GM12878 (cell line): Measurements from ENCODE around the gene SORL1. TPM values are rescaled to one million over a fixed set of nuclear protein-coding genes. Genes with fewer than 3 reads are reported as not detected.

Experiments
- ATAC-seq: fragments of 200-7000 bp; cut with Tn5 transposase; 3 replicates; pipeline ENCODE4 v1.9.1; 2020; ENCODE audit warnings: mild to moderate bottlenecking, moderate library complexity
- BruUV-seq: library from RNA; stranded (reverse); fragments of 400-500 nt; replicated peaks from 2 replicates; lab custom pipeline; 2021; lab: Mats Ljungman, UMichigan
- CTCF ChIA-PET: fragments of 300-600 bp; sonication (Branson Sonifier 250); formaldehyde crosslinking; extraction: SDS; loops from one replicate; lab custom pipeline; 2021; ENCODE audit warnings: inconsistent platforms; lab: Yijun Ruan, JAX
- POLR2A ChIA-PET: fragments of 350-600 bp; formaldehyde crosslinking; extraction: SDS; loops from one replicate; lab custom pipeline; 2021; ENCODE audit warnings: inconsistent platforms; lab: Charles Lee
- RAD21 ChIA-PET: fragments of 300-600 bp; sonication (Branson Sonifier 250); formaldehyde crosslinking; loops from one replicate; lab custom pipeline; 2023; ENCODE audit warnings: antibody characterized with exemption; ENCODE audit not compliant: unreplicated experiment; lab: Charles Lee
- SMC1A ChIA-PET: fragments of 300-600 bp; sonication (Branson Sonifier 250); formaldehyde crosslinking; loops from one replicate; lab custom pipeline; 2023; ENCODE audit not compliant: unreplicated experiment, uncharacterized antibody; lab: Charles Lee
- DNase-seq: peaks from one replicate; pipeline ENCODE4 v3.0.0-alpha.2; 2011; ENCODE audit warnings: low read depth, low spot score
- FAIRE-seq: peaks from 3 replicates; lab custom pipeline; 2011; peaks lifted over from hg19 to GRCh38; lab: Jason Lieb, UNC
- H2AFZ ChIP-seq: 2 replicates; pipeline ENCODE4 v1.6.0; 2011; ENCODE audit warnings: low read depth, low read length, control low read depth; ENCODE audit not compliant: control insufficient read depth
- H3K27ac ChIP-seq: 2 replicates; pipeline ENCODE4 v1.5.1; 2011; ENCODE audit warnings: control low read depth; ENCODE audit not compliant: control insufficient read depth, insufficient read depth
- H3K27me3 ChIP-seq, 2 experiments: replicated peaks in 1 of 2; 2 replicates each; pipeline versions ENCODE4 v1.6.0 to v1.6.1; 2011; ENCODE audit warnings: low read length in 1 of 2; ENCODE audit not compliant: control insufficient read depth in 2 of 2, insufficient read depth in 2 of 2
- H3K36me3 ChIP-seq, 2 experiments: 2 replicates each; pipeline ENCODE4 v1.5.1; 2011; ENCODE audit warnings: low read length in 1 of 2; ENCODE audit not compliant: control insufficient read depth in 2 of 2, insufficient read depth in 2 of 2
- H3K4me1 ChIP-seq: 2 replicates; pipeline ENCODE4 v1.6.1; 2011; ENCODE audit warnings: mild to moderate bottlenecking, low read length, moderate library complexity, mixed read lengths; ENCODE audit not compliant: control insufficient read depth, insufficient read depth
- H3K4me2 ChIP-seq: 2 replicates; pipeline ENCODE4 v1.6.0; 2011; ENCODE audit warnings: control low read depth; ENCODE audit not compliant: control insufficient read depth, insufficient read depth
- H3K4me3 ChIP-seq: fragments of 200-600 bp; sonication (generic); 2 replicates; pipeline ENCODE4 v1.5.1; 2016
- H3K79me2 ChIP-seq: 2 replicates; pipeline ENCODE4 v1.6.0; 2011; ENCODE audit warnings: low read length; ENCODE audit not compliant: control insufficient read depth, insufficient read depth
- H3K9ac ChIP-seq: 2 replicates; pipeline ENCODE4 v1.8.0; 2011; ENCODE audit warnings: low read length, control low read depth, mixed read lengths; ENCODE audit not compliant: control insufficient read depth, insufficient read depth
- H3K9me3 ChIP-seq: replicated peaks from 3 replicates; pipeline ENCODE4 v1.5.1; 2011; ENCODE audit warnings: mild to moderate bottlenecking, low read length; ENCODE audit not compliant: control insufficient read depth, insufficient read depth
- H4K20me1 ChIP-seq: 2 replicates; pipeline ENCODE4 v1.6.0; 2011; ENCODE audit not compliant: control insufficient read depth, insufficient read depth
- CREM ChIP-seq: IDR thresholded peaks from 2 replicates; pipeline ENCODE4 v1.6.1; 2014; ENCODE audit warnings: antibody characterized with exemption, low read depth
- IKZF1 ChIP-seq: fragments of 450-650 bp; conservative IDR thresholded peaks from 2 replicates; pipeline ENCODE4 v1.6.1; 2017; ENCODE audit warnings: antibody characterized with exemption, mild to moderate bottlenecking
- MTA2 ChIP-seq: fragments of 450-650 bp; IDR thresholded peaks from 2 replicates; pipeline ENCODE4 v1.6.1; 2016; ENCODE audit warnings: low read depth, mild to moderate bottlenecking, moderate library complexity
- NRF1 ChIP-seq: conservative IDR thresholded peaks from 2 replicates; pipeline ENCODE4 v1.6.1; 2011; ENCODE audit warnings: mild to moderate bottlenecking, low read depth, low read length, improper control_type of control experiment
- POLR2A ChIP-seq: IDR thresholded peaks from 2 replicates; pipeline ENCODE4 v1.6.1; 2011; ENCODE audit warnings: low read depth, mild to moderate bottlenecking, low read length
- RAD51 ChIP-seq: fragments of 450-650 bp; IDR thresholded peaks from 2 replicates; pipeline ENCODE4 v1.6.1; 2016; ENCODE audit warnings: moderate library complexity, mild to moderate bottlenecking, inconsistent platforms
- RBBP5 ChIP-seq: fragments of 200-600 bp; sonication (generic); conservative IDR thresholded peaks from 2 replicates; pipeline ENCODE4 v1.6.1; 2016
- TARDBP ChIP-seq: IDR thresholded peaks from 2 replicates; pipeline ENCODE4 v1.6.1; 2016; ENCODE audit warnings: borderline replicate concordance
- ZNF384 ChIP-seq: IDR thresholded peaks from 2 replicates; pipeline ENCODE4 v1.6.1; 2012; ENCODE audit warnings: low read depth, mild to moderate bottlenecking, low read length, improper control_type of control experiment, borderline replicate concordance
- WGBS: methylation state at CpG from one replicate; pipeline ENCODE4 v1.1.6; 2016; ENCODE audit warnings: low lambda C conversion rate; ENCODE audit not compliant: insufficient replicate concordance, insufficient coverage; ENCODE audit errors: missing lambda C conversion rate; 5-methylcytosine and 5-hydroxymethylcytosine counted together
- in situ Hi-C: fragments of 300-500 bp; cut with MboI; formaldehyde crosslinking; loops from 9 replicates; pipeline ENCODE4 v1.14.3; 2018; ENCODE audit warnings: mixed read lengths
- intact Hi-C: fragments of 100-400 bp; cut with micrococcal nuclease; formaldehyde crosslinking; loops from one replicate; pipeline ENCODE4 v1.14.2; 2022; ENCODE audit not compliant: unreplicated experiment
- polyA plus RNA-seq, 11 experiments: library from polyadenylated mRNA; depleted of rRNA in 4 of 11; unstranded in 6 of 11; stranded (reverse) in 5 of 11; fragments of >200 nt; fragmentation: Nextera tagmentation in 4 of 11; fragmentation: Illumina TruSeq in 1 of 11; extraction: Ambion mirVana in 4 of 11; extraction: Trizol in 1 of 11; gene quantifications; 1 replicate in 1 of 11; 2 replicates in 10 of 11; pipeline versions ENCODE4 v1.2.1 to v1.2.3, GENCODE V29; 2011 to 2016; ENCODE audit warnings: inconsistent platforms in 2 of 11, missing spikeins in 2 of 11, low read depth in 1 of 11
- total RNA-seq, 4 experiments: library from RNA; depleted of rRNA in 3 of 4; stranded (reverse); fragments of >200 nt in 3 of 4; fragmentation: Illumina TruSeq in 1 of 4; extraction: Trizol in 1 of 4; gene quantifications; 2 replicates each; pipeline versions ENCODE4 v1.2.1 to v1.2.3, GENCODE V29; 2013 to 2021
- TF ChIP-seq, protein P1 (sequence below): fragments of 150-350 bp; IDR thresholded peaks from 2 replicates; pipeline ENCODE4 v1.6.1; 2014; ENCODE audit warnings: mild to moderate bottlenecking, low read depth, low read length
- TF ChIP-seq, protein P2 (sequence below): fragments of 450-650 bp; IDR thresholded peaks from 2 replicates; pipeline ENCODE4 v1.6.1; 2018; ENCODE audit warnings: mild to moderate bottlenecking, low read depth, moderate library complexity; ENCODE audit not compliant: partially characterized antibody
- TF ChIP-seq, protein P3 (sequence below), 3 experiments: IDR thresholded peaks in 2 of 3; conservative IDR thresholded peaks in 1 of 3; 2 replicates each; pipeline ENCODE4 v1.5.1; 2011; ENCODE audit warnings: low read depth in 3 of 3, low read length in 3 of 3, mild to moderate bottlenecking in 3 of 3, control low read depth in 2 of 3, moderate library complexity in 2 of 3, inconsistent platforms in 1 of 3, mixed read lengths in 1 of 3; ENCODE audit not compliant: control insufficient read depth in 2 of 3, insufficient read depth in 1 of 3; ENCODE audit errors: extremely low read depth in 1 of 3
- TF ChIP-seq, protein P4 (sequence below): fragments of 450-650 bp; formaldehyde crosslinking; IDR thresholded peaks from 2 replicates; pipeline ENCODE4 v1.4.0; 2020; ENCODE audit warnings: mild to moderate bottlenecking, moderate library complexity

SORL1 gene
- total and polyA plus RNA-seq, 10 of the 15 experiments (the other 5 are each of a cell fraction or from before 2014, with no cell fraction given) = 20.2 to 107 (median 59.9) TPM

DNA sequence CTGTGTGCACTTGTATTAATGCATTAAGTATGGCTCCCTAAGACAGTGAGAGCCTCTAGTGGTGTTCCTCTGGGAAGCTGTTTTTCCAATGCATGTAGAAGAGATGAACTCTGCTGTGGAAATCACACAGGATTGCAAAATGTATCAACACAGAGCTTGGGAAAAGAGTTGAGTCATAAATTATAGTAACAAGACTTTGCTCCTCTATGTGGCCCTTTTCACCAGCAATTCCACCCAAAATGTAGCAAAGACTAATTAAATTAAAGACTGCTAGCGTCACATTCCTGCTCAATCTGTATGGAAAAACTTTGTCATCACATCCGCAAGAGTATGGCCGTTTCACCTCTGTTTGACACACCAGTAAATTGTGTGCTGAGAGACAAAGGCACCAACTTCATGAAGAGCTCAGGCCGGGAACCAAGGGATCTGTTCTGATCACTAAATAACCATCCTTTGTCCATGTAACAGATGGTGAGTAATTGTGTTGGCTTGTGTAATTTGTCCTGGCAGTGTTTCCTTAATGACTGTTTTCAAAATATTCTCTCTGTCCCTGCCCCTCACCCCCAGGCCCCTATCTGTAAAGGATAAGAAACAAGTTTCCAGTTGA, 209.9 kb downstream of the SORL1 start:
- Histone ChIP-seq H3K79me2 (no peaks in the 10 kb centered on the region), H4K20me1 (no peaks in the 10 kb centered on the region), H3K9me3 (no peaks in the 10 kb centered on the region; the same call in 2 of the 3 replicates), H3K4me3 (no peak overlapping the region), H3K27ac (no peak overlapping the region), H3K36me3 (no peaks in the 10 kb centered on the region), H2AFZ (no peak overlapping the region), H3K9ac (no peak overlapping the region), H3K27me3 (peaks cover 0 to 2% of the 10 kb centered on the region in 2 experiments; a peak in 1 of 4 replicates), H3K4me1 (no peaks in the 10 kb centered on the region), H3K4me2 (no peak overlapping the region)
- CTCF ChIA-PET = interaction anchor here (0.6 kb wide), 1 partner anchor 15 kb away, joined by 3 read pairs; no protein-coding TSS in a partner anchor
- DNase-seq (no peak), FAIRE-seq (no peak), ATAC-seq (no peak)
- in situ Hi-C loops = no loop called here
- POLR2A ChIA-PET = no interaction called here
- SMC1A ChIA-PET = no interaction called here
- RAD21 ChIA-PET = no interaction called here
- intact Hi-C loops = no loop called here
- 29% methylated on average over 4 of the region's 4 CpGs for WGBS
- no TSS peak for BruUV-seq
- TF ChIP-seq IKZF1 (no peak), CREM (no peak), ZNF384 (no peak), RAD51 (no peak), RBBP5 (no peak), NRF1 (no peak), POLR2A (no peak), TARDBP (no peak), MTA2 (no peak)
- TF ChIP-seq, protein P1, sequence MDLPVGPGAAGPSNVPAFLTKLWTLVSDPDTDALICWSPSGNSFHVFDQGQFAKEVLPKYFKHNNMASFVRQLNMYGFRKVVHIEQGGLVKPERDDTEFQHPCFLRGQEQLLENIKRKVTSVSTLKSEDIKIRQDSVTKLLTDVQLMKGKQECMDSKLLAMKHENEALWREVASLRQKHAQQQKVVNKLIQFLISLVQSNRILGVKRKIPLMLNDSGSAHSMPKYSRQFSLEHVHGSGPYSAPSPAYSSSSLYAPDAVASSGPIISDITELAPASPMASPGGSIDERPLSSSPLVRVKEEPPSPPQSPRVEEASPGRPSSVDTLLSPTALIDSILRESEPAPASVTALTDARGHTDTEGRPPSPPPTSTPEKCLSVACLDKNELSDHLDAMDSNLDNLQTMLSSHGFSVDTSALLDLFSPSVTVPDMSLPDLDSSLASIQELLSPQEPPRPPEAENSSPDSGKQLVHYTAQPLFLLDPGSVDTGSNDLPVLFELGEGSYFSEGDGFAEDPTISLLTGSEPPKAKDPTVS = no peak
- TF ChIP-seq, protein P2, sequence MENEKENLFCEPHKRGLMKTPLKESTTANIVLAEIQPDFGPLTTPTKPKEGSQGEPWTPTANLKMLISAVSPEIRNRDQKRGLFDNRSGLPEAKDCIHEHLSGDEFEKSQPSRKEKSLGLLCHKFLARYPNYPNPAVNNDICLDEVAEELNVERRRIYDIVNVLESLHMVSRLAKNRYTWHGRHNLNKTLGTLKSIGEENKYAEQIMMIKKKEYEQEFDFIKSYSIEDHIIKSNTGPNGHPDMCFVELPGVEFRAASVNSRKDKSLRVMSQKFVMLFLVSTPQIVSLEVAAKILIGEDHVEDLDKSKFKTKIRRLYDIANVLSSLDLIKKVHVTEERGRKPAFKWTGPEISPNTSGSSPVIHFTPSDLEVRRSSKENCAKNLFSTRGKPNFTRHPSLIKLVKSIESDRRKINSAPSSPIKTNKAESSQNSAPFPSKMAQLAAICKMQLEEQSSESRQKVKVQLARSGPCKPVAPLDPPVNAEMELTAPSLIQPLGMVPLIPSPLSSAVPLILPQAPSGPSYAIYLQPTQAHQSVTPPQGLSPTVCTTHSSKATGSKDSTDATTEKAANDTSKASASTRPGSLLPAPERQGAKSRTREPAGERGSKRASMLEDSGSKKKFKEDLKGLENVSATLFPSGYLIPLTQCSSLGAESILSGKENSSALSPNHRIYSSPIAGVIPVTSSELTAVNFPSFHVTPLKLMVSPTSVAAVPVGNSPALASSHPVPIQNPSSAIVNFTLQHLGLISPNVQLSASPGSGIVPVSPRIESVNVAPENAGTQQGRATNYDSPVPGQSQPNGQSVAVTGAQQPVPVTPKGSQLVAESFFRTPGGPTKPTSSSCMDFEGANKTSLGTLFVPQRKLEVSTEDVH = no peak
- TF ChIP-seq, protein P3, sequence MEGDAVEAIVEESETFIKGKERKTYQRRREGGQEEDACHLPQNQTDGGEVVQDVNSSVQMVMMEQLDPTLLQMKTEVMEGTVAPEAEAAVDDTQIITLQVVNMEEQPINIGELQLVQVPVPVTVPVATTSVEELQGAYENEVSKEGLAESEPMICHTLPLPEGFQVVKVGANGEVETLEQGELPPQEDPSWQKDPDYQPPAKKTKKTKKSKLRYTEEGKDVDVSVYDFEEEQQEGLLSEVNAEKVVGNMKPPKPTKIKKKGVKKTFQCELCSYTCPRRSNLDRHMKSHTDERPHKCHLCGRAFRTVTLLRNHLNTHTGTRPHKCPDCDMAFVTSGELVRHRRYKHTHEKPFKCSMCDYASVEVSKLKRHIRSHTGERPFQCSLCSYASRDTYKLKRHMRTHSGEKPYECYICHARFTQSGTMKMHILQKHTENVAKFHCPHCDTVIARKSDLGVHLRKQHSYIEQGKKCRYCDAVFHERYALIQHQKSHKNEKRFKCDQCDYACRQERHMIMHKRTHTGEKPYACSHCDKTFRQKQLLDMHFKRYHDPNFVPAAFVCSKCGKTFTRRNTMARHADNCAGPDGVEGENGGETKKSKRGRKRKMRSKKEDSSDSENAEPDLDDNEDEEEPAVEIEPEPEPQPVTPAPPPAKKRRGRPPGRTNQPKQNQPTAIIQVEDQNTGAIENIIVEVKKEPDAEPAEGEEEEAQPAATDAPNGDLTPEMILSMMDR (IDR thresholded peaks at IDR 0.05 in 2 of 3, conservative IDR thresholded peaks at IDR 0.05 in 1 of 3; ENCODE audit: control insufficient read depth in 2 of 3, extremely low read depth in 1 of 3, insufficient read depth in 1 of 3, low read depth in 3 of 3, low read length in 3 of 3) = no peak
- TF ChIP-seq, protein P4, sequence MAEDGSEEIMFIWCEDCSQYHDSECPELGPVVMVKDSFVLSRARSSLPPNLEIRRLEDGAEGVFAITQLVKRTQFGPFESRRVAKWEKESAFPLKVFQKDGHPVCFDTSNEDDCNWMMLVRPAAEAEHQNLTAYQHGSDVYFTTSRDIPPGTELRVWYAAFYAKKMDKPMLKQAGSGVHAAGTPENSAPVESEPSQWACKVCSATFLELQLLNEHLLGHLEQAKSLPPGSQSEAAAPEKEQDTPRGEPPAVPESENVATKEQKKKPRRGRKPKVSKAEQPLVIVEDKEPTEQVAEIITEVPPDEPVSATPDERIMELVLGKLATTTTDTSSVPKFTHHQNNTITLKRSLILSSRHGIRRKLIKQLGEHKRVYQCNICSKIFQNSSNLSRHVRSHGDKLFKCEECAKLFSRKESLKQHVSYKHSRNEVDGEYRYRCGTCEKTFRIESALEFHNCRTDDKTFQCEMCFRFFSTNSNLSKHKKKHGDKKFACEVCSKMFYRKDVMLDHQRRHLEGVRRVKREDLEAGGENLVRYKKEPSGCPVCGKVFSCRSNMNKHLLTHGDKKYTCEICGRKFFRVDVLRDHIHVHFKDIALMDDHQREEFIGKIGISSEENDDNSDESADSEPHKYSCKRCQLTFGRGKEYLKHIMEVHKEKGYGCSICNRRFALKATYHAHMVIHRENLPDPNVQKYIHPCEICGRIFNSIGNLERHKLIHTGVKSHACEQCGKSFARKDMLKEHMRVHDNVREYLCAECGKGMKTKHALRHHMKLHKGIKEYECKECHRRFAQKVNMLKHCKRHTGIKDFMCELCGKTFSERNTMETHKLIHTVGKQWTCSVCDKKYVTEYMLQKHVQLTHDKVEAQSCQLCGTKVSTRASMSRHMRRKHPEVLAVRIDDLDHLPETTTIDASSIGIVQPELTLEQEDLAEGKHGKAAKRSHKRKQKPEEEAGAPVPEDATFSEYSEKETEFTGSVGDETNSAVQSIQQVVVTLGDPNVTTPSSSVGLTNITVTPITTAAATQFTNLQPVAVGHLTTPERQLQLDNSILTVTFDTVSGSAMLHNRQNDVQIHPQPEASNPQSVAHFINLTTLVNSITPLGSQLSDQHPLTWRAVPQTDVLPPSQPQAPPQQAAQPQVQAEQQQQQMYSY (CRISPR knock-in tag) = no peak
